HG02840 (cell line): ENCODE measurements around the gene RECQL.
"Not testable (repeated sequence)": the region's sequence is repeated elsewhere in the genome, so short reads cannot be mapped to it uniquely, and the experiment has no call there.

ENCODE experiments used
- ATAC-seq: cut with Tn5 transposase; IDR thresholded peaks from one replicate; pipeline ENCODE4 v1.9.1; 2021; ENCODE audit warnings: mild to moderate bottlenecking, moderate library complexity, moderate number of reproducible peaks; ENCODE audit not compliant: unreplicated experiment, low FRiP score

RECQL gene

DNA sequence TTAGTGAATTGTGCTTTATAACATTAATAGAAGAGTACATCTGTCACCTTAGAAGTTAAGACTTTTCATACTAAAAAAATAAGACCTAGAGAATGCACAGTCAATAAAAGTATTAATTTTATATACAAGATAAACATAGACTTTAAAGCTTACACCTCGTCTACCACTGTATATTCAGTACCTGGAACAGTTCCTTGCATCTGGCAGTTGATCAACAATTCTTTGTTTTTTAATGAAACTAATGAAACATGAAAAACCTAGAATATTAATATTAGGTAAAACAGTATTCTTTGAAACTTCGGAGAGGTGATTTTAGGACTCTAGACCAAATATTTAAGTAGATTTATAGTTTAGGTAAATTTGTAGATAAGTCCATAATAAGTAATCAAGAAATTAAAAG lies 4.5 kb upstream of the RECQL start:
- no peak for ATAC-seq

- no peak for ATAC-seq
Measured at GRCh38 chr12:21502872-21503271, 1.4 kb upstream of the RECQL start.

DNA sequence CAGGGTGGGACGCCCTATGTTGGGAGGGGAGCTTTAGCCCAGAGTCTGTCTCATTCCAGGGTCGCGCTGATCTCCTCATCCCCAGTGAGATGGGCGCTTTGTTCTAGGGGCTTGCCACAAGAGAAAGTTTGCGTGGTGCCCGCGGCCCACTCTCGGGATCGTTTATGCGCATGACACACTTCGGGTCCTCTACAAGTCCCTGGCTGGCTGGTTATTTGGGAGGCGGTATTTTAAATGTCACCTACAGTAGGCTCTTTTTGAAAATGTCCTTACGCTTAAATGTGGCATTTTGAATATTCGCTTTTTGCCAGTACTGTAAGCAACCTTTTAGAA lies 695 bp upstream of the RECQL start:
- no peak for ATAC-seq

DNA sequence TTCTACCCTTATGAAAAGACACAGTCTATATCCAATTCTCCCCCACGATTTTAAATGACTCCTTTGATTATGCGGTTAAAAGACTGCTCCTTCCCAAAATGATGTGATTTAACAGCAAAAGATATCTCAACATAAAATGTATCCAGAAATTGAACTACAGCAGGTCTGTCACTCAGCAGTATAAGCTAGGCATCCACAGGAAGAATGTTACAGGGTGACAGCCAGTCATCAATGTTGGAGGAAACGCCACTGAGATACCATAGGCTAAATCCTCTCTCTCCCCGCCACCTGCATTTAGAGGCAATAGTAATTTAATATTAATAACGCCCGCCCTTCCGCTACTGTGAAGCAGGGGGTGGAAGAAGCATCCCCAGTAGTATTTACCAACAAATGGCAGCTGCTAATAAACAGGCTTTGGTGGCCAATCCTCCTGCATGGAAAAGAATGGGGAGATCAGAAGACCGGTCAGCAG lies 613 bp downstream of the RECQL start:
- ATAC-seq, result no peak

DNA sequence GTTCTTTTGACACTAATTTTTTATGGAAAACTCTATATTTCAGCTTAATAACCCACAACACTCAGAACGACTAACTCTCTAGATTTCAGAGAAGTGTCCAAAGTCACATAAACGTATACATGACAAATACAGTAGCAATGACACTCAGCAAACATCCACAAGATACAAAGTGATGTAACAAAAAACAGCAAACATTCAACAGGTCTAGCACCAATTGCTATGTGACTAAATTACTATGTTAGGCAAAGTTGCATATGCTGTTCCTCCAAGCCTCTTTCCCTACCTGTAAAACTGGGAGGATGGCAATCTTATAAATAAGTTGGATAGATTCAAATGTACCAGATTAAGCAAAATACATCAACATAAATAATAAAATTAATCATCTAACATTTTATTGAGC lies 1.7 kb downstream of the RECQL start:
- ATAC-seq, result no peak

- ATAC-seq, result no peak
Measured at GRCh38 chr12:21485998-21486397, 15.4 kb downstream of the RECQL start.

GRCh38 chr12:21483531-21483930 lies 17.9 kb downstream of the RECQL start:
- no peak for ATAC-seq

GRCh38 chr12:21478756-21479455 lies 22.5 kb downstream of the RECQL start:
- no peak for ATAC-seq

DNA sequence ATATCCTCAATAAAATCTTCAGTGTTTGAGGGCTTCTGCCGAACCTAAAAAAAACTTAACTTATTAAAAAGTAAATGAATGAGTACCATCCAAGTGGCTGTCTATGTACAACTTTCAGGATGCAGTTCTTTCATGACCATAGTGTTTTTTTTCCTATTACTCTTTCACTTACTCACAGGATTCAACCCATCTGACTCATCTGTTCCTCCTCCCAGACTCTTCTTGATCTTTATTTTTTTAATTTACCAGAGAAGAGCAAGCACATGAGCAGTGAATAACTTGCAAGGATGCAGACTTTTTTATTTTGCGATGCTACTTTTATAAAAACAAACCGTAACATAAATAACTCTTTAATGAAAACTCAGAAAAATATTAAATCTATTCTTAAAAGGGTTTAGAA lies 24.5 kb downstream of the RECQL start:
- ATAC-seq, result no peak

DNA sequence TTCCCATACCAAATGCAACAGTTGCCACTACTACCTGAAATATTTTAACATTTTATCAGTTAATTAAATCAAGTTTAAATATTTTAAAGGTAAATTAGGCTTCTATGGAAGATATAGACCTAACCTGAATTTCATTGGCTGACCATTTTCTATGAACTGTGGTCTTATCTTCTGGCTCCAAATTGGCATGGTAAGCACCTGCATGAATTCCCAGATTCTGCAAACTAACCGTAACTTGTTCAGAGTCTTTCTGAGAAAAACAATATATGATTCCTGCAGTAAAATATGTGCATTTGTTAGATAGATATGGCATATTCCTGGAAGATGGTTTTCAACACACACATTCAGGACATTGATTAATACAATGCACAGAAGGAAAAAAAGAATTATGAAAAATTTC lies 25.9 kb downstream of the RECQL start:
- ATAC-seq, result no peak

- no peak for ATAC-seq
Measured at GRCh38 chr12:21472197-21472823, 29.1 kb downstream of the RECQL start.

DNA sequence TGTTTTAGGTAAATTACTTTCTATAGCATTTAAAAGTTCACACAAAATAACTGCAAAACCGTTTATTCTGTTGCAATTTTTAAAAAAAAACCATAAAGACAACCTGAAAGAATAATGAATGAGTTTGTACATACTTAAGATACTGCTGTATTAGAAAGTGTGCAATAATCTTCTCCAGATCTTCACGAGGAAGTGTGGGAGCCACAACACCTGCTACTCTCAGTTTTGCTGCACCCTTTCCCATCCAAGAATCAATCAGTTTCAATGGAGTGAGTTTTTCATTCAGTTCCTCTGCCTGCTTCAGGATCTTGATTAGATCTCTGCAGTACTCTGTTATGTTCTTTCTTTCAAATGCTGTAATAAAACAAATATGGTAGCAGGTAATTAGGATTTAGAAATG lies 30.1 kb downstream of the RECQL start:
- ATAC-seq, result no peak

- not testable (repeated sequence) for ATAC-seq
Measured at GRCh38 chr12:21467334-21467733, 34.1 kb downstream of the RECQL start.

DNA sequence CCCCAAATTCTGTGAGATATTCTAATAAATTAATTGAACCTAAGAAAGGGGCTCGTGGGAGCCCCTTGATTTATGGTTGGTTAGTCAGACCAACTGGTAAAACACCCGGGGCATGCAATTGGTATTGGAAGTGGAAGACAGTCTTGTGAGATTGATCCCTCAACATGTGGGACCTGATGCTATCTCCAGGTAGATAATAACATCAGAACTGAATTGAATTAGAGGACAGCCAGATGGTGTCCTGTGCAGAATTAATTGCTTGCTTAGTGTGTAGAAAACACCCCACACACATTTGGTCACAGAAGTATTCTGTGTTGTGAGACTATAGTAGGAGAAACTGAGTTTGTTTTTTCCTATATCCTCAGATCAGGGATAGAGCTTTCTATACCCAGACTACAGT lies 42.0 kb downstream of the RECQL start:
- no peak for ATAC-seq

DNA sequence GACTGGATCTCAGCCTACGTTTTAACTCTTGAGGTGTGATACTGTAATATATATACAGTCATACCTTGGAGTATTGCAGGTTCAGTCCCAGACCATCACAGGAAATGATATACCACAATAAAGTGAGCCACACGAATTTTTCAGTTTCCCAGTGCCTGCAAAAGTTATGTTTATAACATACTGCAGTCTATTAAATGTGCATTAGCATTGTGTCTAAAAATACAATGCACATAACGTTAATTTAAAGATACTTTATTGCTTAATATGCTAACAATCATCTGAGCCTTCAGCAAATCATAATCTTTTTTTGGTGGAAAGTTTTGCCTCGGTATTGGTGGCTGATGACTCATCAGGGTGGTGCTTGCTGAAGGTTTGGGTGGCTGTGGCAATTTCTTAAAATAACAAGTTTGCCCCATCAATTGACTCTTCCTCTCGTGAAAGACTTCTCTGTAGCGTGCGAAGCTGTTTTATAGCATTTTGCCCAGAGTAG lies 45.1 kb downstream of the RECQL start:
- ATAC-seq, result no peak

DNA sequence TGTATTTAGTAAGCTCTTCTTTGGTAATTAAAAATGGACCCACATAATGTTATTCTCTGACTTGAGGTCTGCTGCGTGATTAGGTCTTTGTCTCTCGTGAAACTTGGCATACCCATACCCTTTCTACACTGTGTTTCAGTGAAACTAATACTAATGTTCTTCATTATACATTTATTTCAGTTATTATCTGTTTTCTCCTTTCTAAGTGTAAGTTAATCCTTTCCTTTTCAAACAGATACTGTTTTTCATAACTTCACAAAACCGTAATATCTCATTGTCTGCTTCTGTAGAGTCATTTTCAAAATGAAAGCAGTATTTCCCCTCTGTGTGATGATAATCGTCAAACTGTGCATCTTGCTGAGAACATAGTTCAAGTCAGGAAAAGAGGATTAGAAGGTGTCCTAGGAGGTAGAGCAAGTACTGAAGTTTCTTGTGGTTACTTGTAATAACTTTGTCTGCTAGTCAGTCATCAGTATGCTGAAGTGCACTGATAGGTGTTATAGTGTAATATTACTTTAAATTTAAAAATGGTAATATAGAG lies 48.1 kb downstream of the RECQL start:
- ATAC-seq, result no peak

GRCh38 chr12:21451529-21451928 lies 49.9 kb downstream of the RECQL start:
- no peak for ATAC-seq

DNA sequence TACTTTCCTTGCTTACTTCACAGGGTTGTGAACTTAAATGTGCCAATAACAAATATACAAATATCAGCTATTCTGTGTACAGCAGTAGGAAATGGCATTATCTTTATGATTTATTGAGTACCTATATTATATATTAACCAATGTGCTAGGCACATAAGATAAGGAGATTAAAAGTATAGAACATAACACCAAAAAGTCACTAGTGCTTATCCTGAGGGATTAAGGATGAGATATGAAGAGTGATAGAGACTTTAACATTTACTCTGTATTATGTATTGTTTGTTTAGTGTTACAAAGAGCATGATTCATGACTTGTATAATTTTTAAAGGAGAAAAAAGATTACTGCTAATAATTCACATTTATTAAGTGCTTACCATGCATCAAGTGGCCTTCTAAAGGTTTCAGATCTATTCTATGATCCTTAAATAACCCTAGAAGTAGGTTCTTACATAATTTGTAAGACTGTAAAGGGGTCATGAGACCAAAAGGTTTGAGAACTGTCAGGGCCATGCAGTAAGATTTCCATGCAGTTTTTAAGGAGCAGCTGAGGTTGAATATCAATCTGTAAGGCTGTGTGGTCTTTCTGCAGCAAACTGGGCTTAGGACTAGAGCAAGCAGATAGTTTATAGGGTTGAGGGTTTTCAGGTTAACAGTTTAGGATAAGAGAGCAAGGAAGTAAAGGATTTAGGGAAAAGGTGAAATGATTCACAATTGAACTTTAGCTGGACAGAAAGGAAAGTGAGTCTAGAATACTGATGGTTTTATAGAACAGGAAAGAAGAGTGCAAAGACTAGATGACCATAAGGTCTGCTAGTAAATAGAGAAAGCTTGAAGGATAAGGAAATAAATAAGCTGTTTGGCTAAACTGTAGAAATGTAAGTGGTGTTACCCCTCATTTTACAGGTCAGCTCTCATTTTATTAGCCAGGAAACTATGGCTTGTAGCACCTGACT lies 57.0 kb downstream of the RECQL start:
- no peak for ATAC-seq

DNA sequence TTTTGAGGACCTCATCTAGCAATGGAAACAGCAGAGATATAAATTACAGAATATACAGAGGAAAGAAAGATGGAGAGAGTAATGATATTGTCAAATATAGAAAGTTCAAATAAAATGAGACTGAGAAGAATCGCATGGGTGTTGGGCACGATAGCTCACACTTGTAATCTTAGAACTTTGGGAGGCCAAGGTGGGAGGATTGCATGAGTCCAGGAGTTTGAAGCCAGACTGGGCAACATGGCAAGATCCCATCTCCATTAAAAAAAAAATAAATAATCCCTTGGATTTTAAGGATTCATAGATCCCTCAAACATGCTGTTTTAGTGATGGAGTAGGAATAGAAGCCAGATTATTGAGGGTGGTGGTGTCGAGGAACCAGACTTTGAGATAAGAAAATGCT lies 62.1 kb downstream of the RECQL start:
- ATAC-seq, result no peak

GRCh38 chr12:21438643-21439042 lies 62.8 kb downstream of the RECQL start:
- no peak for ATAC-seq

- ATAC-seq, result no peak
Measured at GRCh38 chr12:21434699-21435098, 66.7 kb downstream of the RECQL start.
